Measurements from ENCODE around the gene SAMMSON.

SAMMSON gene

DNA sequence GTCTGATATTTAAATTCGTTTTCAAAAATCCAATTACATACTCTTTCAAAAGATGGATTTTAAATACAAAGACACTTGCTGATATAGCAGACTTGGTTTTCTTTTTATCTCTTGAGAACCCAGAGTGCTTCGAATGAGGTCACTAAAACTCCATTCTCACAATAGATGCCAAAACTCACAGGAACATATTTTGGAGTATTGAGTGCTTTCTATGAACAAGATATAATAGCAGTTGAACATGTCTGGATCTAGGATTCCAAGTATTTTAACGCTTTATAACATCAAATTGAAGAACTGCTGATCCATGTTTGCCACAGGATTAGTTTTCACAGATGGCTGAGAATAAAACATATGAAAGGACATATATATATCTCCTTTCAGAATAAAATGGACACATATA is 113.2 kb downstream of the SAMMSON start:
- no peak overlapping the region for H3K4me3 ChIP-seq (ENCODE audit: low read depth, low read length)
- TF ChIP-seq, protein P1, sequence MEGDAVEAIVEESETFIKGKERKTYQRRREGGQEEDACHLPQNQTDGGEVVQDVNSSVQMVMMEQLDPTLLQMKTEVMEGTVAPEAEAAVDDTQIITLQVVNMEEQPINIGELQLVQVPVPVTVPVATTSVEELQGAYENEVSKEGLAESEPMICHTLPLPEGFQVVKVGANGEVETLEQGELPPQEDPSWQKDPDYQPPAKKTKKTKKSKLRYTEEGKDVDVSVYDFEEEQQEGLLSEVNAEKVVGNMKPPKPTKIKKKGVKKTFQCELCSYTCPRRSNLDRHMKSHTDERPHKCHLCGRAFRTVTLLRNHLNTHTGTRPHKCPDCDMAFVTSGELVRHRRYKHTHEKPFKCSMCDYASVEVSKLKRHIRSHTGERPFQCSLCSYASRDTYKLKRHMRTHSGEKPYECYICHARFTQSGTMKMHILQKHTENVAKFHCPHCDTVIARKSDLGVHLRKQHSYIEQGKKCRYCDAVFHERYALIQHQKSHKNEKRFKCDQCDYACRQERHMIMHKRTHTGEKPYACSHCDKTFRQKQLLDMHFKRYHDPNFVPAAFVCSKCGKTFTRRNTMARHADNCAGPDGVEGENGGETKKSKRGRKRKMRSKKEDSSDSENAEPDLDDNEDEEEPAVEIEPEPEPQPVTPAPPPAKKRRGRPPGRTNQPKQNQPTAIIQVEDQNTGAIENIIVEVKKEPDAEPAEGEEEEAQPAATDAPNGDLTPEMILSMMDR (IDR thresholded peaks at IDR 0.05; ENCODE audit: insufficient read depth, low read length, missing control alignments) = no peak
- no peak for DNase-seq (ENCODE audit: low read depth, low spot score)
- CTCF ChIA-PET = no interaction called here
- POLR2A ChIA-PET = no interaction called here

DNA sequence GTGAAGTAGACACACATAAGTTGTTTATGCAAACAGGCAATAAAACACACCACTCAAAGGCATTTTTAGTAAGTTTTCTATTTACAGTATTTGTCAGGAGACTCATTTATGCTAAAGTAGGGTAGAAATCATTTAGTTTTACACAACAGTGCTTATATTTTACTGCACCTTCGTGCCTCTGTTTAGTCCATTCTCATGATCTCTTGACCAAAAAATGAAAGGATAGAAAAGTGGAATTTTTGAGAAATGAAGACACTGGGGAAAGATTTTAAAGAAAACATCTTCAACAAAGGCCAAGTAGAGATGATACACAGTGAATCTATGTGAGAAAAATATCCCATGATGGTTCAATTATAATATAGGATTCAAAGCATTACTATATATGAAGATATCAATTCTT is 114.9 kb downstream of the SAMMSON start:
- DNase-seq (ENCODE audit: low read depth, low spot score) = no peak
- ChIA-PET CTCF (no interaction called here), POLR2A (no interaction called here)
- H3K4me3 ChIP-seq (ENCODE audit: low read depth, low read length) = no peak overlapping the region
- TF ChIP-seq, protein P1 (IDR thresholded peaks at IDR 0.05; ENCODE audit: insufficient read depth, low read length, missing control alignments) = no peak

DNA sequence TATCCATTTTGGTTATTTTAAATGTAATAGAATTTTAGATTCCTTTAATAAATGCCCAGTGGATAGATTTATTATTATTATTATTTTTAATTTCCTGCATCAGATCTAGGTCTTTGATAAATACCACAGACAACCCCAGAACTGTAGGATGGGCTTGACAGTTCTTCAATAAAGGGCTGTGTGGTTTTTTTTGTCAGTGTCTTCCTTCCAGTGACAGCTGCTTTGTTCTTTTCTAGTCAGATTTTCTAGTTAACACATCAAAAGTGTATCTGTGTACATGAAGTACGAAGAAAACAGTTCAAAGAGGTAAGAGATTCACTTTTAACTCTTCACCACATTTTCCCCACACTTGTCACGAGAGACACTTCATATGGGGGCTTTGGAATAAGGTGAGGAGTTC is 120.3 kb downstream of the SAMMSON start:
- ChIA-PET POLR2A (no interaction called here), CTCF (interaction anchor here (0.9 to 2.0 kb wide), 6 partner anchors 9 to 33 kb away, joined by 3 to 6 read pairs (median 4); no protein-coding TSS in a partner anchor)
- DNase-seq (ENCODE audit: low read depth, low spot score) = no peak

More for the DNA sequence above, 120.3 kb downstream of the SAMMSON start:
- no peak overlapping the region for H3K4me3 ChIP-seq (ENCODE audit: low read depth, low read length)
- TF ChIP-seq, protein P1 (IDR thresholded peaks at IDR 0.05; ENCODE audit: insufficient read depth, low read length, missing control alignments) = no peak
